Measurements from ENCODE around the gene MOGAT1.

GRCh38 chr2:222646008-222646407 is 25.4 kb upstream of the MOGAT1 start:
- TF ChIP-seq CTCF (IDR thresholded peaks at IDR 0.05) (no peak), POLR2A (IDR thresholded peaks at IDR 0.05) (no peak)

Data from Peyer's patch (tissue), 4 donors.